ENCODE measurements around the gene BRINP2.

- TF ChIP-seq CTCF (IDR thresholded peaks at IDR 0.05) (no peak), ZFX (IDR thresholded peaks at IDR 0.05; ENCODE audit: borderline replicate concordance) (no peak)
Observed at GRCh38 chr1:177247623-177248176, 76.9 kb downstream of the BRINP2 start.

Measured in 22Rv1 (cell line).